ENCODE data around the gene PRDM2.

The PRDM2 gene

DNA sequence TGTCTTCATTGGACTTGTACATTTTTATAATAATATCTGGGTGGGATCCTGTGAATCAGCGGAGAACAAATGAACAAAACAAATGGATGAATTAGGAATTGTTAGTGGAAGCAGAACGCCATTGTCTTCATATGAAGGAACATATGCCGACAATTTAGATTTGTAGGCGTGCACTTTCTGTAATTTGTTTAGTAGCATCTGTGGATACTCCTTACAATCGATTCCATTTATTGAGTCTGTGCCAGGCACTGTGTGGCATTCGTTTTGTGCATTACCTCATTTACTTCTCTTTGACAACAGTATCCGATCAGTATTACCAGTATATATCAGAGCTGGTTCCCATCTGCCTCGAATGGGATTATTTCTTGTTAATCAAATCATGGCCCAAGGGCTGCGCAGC is 61.9 kb downstream of the PRDM2 start:
- TF ChIP-seq ZFX (IDR thresholded peaks at IDR 0.05): no peak
- TF ChIP-seq, protein P1, sequence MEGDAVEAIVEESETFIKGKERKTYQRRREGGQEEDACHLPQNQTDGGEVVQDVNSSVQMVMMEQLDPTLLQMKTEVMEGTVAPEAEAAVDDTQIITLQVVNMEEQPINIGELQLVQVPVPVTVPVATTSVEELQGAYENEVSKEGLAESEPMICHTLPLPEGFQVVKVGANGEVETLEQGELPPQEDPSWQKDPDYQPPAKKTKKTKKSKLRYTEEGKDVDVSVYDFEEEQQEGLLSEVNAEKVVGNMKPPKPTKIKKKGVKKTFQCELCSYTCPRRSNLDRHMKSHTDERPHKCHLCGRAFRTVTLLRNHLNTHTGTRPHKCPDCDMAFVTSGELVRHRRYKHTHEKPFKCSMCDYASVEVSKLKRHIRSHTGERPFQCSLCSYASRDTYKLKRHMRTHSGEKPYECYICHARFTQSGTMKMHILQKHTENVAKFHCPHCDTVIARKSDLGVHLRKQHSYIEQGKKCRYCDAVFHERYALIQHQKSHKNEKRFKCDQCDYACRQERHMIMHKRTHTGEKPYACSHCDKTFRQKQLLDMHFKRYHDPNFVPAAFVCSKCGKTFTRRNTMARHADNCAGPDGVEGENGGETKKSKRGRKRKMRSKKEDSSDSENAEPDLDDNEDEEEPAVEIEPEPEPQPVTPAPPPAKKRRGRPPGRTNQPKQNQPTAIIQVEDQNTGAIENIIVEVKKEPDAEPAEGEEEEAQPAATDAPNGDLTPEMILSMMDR (conservative IDR thresholded peaks at IDR 0.05): no peak
- H3K27ac ChIP-seq: no peak overlapping the region

DNA sequence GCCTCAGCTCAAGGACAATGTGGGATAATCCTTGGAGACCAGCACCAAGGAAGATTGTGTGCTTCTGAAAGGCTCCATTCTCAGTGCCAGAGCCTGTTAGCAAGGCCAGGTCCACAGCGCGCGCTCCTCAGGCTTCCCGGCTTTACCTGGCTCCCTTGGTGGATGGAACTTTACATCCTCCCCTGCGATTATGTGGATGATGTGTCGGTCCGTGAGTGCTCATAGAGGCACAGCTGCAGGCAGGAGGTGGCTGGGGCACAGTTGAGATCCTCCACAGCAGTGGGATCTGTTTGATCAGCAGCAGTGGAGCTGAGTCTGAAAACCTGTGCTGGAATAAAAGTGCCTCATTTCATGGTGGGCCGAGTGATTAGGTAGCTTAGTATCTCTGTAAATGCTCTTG is 62.7 kb downstream of the PRDM2 start:
- no peak overlapping the region for H3K27ac ChIP-seq
- TF ChIP-seq ZFX (IDR thresholded peaks at IDR 0.05): no peak
- TF ChIP-seq, protein P1 (conservative IDR thresholded peaks at IDR 0.05): no peak

DNA sequence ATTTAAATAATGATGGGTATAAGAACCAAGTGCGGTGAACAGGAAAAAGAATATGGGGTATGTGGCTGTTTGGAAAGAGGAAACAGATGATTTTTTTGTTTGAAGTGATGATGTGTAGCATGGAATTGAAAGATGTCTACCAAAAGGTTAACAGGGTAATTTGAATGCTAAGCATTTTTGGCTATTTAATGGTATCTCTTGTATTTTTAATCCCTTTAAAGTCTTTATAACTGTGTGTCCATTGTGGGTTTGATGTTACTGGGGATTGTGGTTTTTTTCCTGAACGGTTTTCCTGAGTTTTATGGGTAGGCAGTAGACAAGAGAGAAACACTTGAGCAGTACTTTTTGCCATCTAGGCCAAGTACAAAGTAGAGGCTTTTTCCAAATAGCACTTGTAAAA is 63.2 kb downstream of the PRDM2 start:
- TF ChIP-seq, protein P1 (conservative IDR thresholded peaks at IDR 0.05): no peak
- TF ChIP-seq ZFX (IDR thresholded peaks at IDR 0.05): no peak
- H3K27ac ChIP-seq: no peak overlapping the region

DNA sequence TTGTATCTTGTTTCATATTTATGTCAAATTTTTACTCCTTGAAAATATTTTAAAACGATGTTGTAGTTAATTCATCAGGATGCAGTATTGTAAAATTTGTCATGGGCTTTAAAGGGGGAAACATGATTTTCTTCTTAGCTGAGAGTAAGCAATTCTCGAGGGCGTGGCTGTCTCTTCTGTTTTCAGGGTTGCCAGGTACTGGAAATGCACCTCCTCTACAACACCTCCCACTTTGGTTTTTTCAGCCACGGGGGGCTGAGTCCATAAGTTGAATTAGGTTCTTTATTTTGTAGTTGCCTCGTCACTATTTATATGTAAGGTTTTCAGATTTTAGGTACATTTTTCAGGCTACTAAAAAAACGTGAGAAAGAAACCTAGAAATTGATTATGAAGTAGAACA is 64.0 kb downstream of the PRDM2 start:
- no peak overlapping the region for H3K27ac ChIP-seq
- TF ChIP-seq ZFX (IDR thresholded peaks at IDR 0.05): no peak
- TF ChIP-seq, protein P1 (conservative IDR thresholded peaks at IDR 0.05): no peak

DNA sequence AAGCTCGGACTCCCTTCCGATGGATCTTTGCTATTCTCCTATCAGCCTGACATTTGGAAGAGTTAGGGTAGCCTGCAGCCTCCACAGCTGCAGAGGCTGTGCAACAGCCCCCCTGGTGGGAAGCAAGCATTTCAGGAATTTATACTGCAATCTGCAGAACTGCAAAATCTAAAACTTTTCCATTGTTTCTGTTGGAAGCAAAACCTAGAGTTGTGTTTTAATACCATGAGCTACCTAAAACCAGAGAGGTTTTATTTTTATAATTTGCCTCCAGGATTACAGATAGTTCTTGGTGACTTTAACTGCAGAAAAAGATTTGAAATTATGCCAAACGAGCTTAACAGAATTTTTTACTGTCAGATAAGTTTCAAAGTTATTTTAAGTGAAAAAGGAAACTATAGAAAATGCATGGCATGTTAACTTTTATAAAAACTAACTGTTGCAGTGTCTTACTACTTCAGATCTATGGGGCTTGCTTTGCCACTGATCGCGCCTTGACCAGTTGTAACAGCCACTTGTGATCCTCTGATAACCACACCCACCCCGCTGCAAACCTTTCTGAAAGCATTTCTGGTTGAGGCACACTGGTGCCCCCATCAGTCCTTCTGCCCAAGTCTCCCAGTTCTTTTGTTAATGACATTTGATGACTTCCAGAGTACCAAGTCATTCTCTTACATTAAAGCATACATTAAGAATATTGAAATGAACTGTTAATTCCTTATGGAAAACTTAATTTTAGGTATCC is 64.8 kb downstream of the PRDM2 start:
- no peak overlapping the region for H3K27ac ChIP-seq

DNA sequence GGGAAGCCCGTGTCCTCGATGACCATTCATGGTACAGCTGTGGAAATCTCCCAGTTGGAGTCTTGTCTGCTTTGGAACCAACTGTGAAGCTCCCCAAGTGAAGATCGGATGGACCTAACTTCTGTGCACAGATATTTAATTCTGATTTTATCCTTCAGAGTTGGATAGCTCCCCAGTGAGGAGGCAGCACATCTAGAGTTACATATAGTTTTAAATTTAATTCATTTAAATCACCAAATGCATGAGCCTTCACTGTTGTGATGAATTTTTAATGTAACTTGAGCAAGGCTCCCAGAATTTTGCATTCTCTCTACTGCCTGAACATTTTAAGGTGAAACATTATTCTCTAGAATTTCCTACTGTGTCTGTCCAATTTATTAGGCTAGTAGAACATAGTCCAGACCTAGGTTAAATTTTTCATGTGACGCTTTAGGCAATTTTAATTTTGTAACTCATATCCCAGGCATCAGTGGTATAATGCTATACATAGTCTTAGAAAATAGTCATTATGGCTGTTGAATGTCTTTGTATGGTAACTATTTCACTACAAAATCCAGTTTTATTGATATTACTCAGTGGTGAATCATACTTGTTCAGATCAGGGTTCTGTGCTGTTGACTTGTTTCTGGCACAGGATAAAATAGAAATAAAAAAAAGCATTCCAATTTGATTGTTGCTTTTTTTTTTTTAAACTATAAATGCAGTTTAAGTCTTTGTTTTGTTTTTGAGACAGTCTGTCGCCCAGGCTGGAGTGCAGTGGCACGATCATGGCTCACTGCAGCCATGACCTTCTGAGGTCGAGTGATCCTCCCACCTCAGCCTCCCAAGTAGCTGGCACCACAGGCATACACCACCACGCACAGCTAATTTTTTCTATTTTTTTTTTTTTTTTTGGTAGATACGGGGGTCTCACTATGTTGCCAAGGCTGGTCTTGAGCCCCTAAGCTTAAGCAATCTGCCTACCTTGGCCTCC is 66.9 kb downstream of the PRDM2 start:
- no peak overlapping the region for H3K27ac ChIP-seq
- no peak for TF ChIP-seq ZFX (IDR thresholded peaks at IDR 0.05)
- TF ChIP-seq, protein P1 (conservative IDR thresholded peaks at IDR 0.05): no peak

More for the DNA sequence above, 64.8 kb downstream of the PRDM2 start:
- TF ChIP-seq ZFX (IDR thresholded peaks at IDR 0.05): no peak
- TF ChIP-seq, protein P1 (conservative IDR thresholded peaks at IDR 0.05): no peak

DNA sequence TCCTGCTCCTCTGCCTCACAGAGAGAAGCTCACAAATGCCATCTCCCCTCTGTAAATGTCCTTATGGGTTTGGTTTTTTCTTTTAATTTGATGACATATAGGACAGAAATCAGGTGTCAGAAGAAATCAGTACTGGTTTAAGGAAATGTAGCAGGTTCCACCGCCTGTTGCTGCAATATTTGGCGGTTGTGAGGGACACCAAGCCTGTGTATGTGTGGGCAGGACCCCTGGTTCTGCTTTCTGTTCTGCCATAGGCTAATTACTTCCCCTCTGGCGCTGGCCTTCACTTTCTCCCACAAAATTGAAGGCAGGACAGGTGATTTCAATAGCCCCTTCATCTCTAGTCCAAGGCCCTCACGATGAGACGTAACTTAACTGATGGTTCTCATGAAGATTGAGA is 69.2 kb downstream of the PRDM2 start:
- no peak overlapping the region for H3K27ac ChIP-seq
- TF ChIP-seq, protein P1 (conservative IDR thresholded peaks at IDR 0.05): no peak
- TF ChIP-seq ZFX (IDR thresholded peaks at IDR 0.05): no peak

Data from C4-2B (cell line).